Right lobe of liver (tissue), 4 donors: ENCODE results near the gene ITCH.

ENCODE experiments used
- CTCF ChIP-seq, 4 donors: fragments of 200-600 bp in 3 of 4; fragments of 450-650 bp in 1 of 4; IDR thresholded peaks; one replicate each; pipeline versions ENCODE4 v1.5.1 to v1.8.0; 2016 to 2022; ENCODE audit warnings: antibody characterized with exemption in 4 of 4, mild to moderate bottlenecking in 2 of 4
- POLR2A ChIP-seq: fragments of 450-650 bp; IDR thresholded peaks from one replicate; pipeline ENCODE4 v1.6.1; 2017; ENCODE audit warnings: antibody characterized with exemption, mild to moderate bottlenecking
- donor health status: DM: no; HTN: no; CAD: no.
- donor health status: DM: no; HTN: no; CAD: no.
- donor health status: DM: no; HTN: yes; CAD: no.

GRCh38 chr20:34517114-34517505 lies 154.0 kb downstream of the ITCH start:
- TF ChIP-seq CTCF (IDR thresholded peaks at IDR 0.05), result no peak
- no peak for TF ChIP-seq POLR2A
